Daoy (cell line): ENCODE data around the gene MYL12B. TPM values are rescaled to one million over a fixed set of nuclear protein-coding genes. Genes with fewer than 3 reads are reported as not detected.
"Not testable (repeated sequence)": the region's sequence is repeated elsewhere in the genome, so short reads cannot be mapped to it uniquely, and the experiment has no call there.

Experiments used
- DNase-seq: peaks from one replicate; pipeline ENCODE4 v3.0.0-alpha.2; 2015; ENCODE audit warnings: low read depth
- total RNA-seq: library from RNA; depleted of rRNA; stranded (reverse); fragments of >200 nt; shearing (Covaris generic); gene quantifications from 2 replicates; pipeline ENCODE4 v1.2.3, GENCODE V29; 2014; rRNA removed

MYL12B gene
- 154 and 183 TPM in 2 replicates for total RNA-seq

DNA sequence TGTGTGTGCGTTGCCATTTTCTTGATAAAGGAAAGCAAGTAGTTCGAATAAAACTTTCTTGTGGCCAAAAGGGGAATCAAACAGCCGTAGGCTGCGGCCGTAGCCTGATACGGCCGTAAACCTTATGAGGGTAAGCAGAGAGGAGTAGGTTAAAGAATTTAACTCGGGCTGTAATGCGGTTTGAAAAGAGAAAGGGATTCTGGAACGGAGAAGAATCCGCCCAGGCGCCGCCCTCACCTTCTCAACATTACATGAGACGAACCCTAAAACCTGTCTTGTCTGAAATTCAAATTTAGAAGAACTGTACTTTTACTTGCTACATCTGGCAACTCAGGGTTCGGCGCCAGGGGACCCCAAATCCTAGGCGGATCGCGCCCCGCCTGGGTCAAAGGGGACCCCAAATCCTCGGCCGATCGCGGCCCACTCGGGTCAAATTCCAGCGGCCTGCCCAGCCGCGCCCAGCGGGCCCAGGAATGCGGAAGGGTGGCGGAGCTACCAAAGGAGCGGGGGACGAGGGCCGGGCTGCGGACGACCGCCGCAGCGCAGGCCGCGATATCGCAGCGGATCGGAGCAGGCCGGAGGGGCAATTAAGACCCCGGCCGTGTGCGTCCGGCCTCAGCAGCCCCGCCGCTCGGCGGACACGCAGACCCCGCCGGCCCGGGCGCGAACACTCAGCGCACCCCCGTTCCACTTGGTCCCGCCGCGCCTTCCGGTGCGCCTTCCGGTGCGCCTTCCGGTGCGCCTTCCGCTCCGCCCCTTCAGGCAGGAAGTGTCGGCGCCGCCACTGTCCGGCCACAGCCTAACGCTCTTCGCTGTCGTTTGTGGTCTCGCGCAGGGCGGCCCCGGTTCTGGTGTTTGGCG lies at the start of gene MYL12B:
TSS of gene MYL12B (plus strand) at position 761 of the 861 bp plus-strand sequence. CDS start 10,766 bp downstream, outside the sequence.
- peak; percentile 84 for DNase-seq

DNA sequence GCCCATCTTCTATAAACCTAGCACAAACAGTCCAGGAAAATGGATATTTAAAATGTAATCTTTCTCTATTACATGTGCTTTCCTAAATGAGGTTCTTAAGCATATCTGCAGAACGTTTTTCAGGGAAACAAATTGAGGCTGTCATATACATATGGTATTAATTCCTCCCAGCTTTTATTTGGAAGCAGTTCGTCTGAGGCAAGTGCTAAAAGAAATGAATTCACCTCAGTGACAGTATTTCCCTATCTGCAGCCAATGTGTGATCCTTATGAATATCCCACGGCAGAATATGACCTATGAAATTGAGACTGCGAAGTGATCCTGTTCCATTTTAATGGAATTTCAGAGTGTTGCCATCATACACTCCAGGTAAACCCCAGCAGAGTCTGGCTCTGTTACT lies 49.3 kb upstream of the MYL12B start:
- DNase-seq = no peak

DNA sequence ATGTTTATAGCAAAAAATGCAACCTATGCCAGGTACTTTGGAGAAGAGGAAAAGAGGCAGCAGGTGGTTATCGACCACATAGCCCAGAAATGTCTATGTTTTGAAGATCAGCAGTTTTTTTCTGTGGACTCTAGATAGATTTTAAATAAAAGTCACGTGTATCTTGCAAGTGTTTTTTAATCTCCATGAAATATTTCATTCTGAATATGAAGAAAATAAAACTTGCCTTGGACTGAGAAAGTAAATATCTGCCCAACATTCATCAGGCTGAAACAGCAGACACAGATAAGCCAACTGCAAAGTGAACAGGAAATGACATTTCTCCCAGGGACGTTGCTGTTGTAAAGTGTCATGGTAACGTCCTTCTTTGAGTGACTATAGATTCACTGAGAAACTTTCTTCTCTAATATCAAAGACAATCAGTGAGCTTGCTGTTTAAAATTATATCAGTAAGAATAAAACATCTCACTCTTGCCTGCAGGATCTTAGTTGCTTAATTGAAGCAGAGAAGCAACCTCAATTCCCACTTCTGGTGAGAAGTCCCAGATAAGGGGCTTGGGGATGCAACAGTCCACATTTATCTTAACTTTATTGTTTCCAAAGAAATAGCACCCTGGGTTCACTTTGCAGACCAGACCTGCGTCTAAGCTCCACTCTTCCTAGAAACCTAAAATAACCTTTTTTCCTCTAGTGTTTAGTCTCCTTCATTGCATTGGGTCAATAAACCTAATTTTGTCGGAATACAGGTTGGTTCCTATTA lies 48.5 kb upstream of the MYL12B start:
- DNase-seq = no peak

GRCh38 chr18:3214855-3215637 lies 46.9 kb upstream of the MYL12B start:
- no peak for DNase-seq

- DNase-seq = no peak
These were observed 44.9 kb upstream of the MYL12B start for GRCh38 chr18:3216987-3217386.

- DNase-seq = no peak
These were observed 43.8 kb upstream of the MYL12B start for GRCh38 chr18:3217948-3218647.

- DNase-seq = no peak
These were observed 43.1 kb upstream of the MYL12B start for GRCh38 chr18:3218819-3219218.

GRCh38 chr18:3219241-3219630 lies 42.7 kb upstream of the MYL12B start:
- DNase-seq = no peak

DNA sequence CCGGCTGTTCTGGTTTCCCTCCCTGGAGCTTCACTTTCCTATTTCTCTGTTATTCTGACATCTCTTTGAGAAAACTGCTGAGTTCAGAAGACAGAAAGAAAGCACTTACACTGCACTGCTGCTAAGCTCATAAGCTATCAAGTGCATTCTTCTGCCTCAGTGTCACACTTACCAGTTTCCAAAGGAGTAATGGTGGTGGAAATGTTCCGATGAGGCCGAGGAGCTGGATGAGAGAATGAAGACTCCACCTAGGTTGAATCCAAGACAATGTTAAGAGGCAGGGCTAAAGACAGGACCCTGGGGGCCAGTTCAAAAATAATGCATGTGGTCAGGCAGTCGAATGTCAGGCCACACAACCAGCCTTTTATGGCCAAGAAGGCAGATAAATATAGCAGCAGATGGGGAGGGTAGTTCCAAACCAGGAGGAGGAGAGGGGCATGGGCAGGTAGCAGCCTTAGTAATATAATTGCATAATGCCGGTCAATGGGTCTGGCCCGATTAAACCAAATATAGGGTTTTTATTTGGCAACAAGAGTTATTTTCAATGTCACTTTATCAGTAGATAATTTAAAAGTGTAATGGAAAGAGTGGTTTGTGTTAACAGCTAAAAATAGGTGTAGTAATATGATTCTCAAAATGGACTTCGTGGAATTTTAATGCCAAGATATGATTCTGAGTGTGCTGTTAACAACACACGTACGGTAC lies 42.1 kb upstream of the MYL12B start, which contains the start of gene MYOM1:
TSS of gene MYOM1 (minus strand) at position 338 of the 705 bp plus-strand sequence. CDS start 4,745 bp downstream, outside the sequence.
- DNase-seq = no peak

GRCh38 chr18:3220868-3221267 lies 41.1 kb upstream of the MYL12B start:
- DNase-seq = not testable (repeated sequence)

DNA sequence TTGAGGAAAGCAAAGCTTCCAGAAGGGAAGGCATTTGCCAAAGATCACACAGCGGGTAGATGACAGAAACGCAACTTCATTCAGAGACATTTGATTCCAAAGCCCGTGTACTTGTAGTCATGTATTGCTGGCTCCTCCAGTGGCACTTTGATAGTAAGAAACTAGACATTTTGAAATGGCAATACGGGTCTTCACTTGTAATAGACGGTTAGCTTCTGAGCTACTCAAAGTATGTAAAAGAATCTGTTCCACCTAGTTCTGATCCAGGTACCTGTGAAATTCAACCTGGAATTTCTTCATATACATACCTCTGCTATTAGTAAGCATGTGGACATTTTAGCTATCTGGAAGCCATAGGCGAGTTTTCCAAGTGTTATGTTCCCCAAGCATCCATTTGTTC lies 40.4 kb upstream of the MYL12B start:
- DNase-seq = no peak

DNA sequence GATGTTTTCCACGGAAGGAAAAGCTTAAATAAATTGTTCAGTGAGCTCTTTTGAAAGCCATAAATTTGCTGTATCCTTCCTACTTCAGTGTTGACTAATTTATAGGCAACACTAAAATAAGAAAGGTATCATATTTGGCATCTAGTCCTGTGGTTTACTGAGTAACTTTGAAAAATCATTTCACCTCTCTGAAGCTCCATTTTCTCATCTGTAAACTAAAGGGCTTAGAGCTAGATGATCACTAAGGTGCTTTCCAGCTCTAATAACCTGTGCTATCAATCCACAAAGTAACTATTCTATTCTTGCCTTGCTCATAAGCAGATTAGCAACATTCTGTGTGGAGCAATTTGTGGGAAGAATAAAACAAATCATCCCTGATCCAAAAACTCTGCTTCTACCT lies 38.6 kb upstream of the MYL12B start:
- no peak for DNase-seq

GRCh38 chr18:3224223-3224622 lies 37.7 kb upstream of the MYL12B start:
- no peak for DNase-seq

DNA sequence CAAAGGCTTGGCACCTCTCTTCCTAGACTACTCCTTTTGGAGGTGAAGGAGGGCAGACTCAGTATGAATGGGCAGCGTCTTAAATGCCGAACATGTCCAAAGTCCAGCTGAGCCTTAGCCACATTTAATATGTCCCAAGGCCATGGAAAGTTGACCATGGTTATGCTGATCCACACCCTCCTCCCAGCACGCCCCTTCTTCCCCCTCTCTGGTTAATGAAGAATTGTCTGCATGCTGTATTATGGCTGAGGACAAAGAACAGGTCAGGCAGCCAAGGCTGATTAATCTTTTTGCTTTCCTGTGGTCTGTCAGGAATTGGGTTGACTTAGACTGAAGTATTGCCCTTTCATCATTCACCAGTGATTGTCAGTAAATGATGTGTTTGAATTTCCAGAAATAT lies 36.3 kb upstream of the MYL12B start:
- DNase-seq = no peak

- no peak for DNase-seq
These were observed 35.9 kb upstream of the MYL12B start for GRCh38 chr18:3226048-3226447.

GRCh38 chr18:3230401-3231334 lies 31.3 kb upstream of the MYL12B start:
- DNase-seq = no peak

DNA sequence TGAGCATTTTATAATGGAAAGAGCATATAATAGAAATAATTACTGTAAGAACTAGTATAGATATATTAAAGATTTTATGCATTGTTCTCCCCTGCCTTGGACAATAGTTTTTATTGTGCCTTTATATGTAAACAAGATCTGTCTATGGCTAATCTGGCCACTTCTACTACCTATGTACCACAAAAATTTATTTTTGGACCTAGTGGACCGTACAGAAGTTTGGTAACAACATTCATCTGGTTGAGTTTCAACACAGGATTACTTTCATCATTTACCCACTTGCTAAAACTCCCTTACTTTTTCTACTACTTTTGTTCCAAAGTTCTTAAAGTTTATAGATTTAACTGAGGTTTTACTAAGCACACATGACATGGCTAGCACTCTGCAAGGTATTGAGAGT lies 28.9 kb upstream of the MYL12B start:
- DNase-seq = no peak

- no peak for DNase-seq
These were observed 28.3 kb upstream of the MYL12B start for GRCh38 chr18:3233433-3234168.

GRCh38 chr18:3234457-3234856 lies 27.5 kb upstream of the MYL12B start:
- DNase-seq = no peak
